HepG2 (cell line): Measurements from ENCODE around the gene ARHGEF40. TPM values are rescaled to one million over a fixed set of nuclear protein-coding genes. Genes with fewer than 3 reads are reported as not detected.

Experiments used
- CBFB ChIP-seq: sonication (generic); formaldehyde crosslinking; IDR thresholded peaks from 2 replicates; pipeline ENCODE4 v1.4.0; 2020; ENCODE audit warnings: missing genetic modification reagents
- ETV5 ChIP-seq: IDR thresholded peaks from 2 replicates; pipeline ENCODE4 v1.6.1; 2018; ENCODE audit warnings: missing biosample characterization, missing genetic modification reagents, inconsistent platforms, borderline replicate concordance
- MED1 ChIP-seq: sonication (generic); formaldehyde crosslinking; IDR thresholded peaks from 2 replicates; pipeline ENCODE4 v1.4.0; 2020; ENCODE audit warnings: missing genetic modification reagents
- MEIS2 ChIP-seq: sonication (generic); formaldehyde crosslinking; IDR thresholded peaks from 2 replicates; pipeline ENCODE4 v1.9.0; 2021; ENCODE audit warnings: mild to moderate bottlenecking, missing genetic modification reagents
- SATB2 ChIP-seq: sonication (generic); formaldehyde crosslinking; IDR thresholded peaks from 2 replicates; pipeline ENCODE4 v1.5.0; 2020; ENCODE audit warnings: missing genetic modification reagents
- SNAPC4 ChIP-seq: sonication (generic); formaldehyde crosslinking; IDR thresholded peaks from 2 replicates; pipeline ENCODE4 v1.4.0; 2020; ENCODE audit warnings: mild to moderate bottlenecking, missing genetic modification reagents
- ZBTB20 ChIP-seq: sonication (generic); formaldehyde crosslinking; IDR thresholded peaks from 2 replicates; pipeline ENCODE4 v1.8.1; 2023; ENCODE audit warnings: missing genetic modification reagents, low read depth, mild to moderate bottlenecking, borderline replicate concordance
- ZKSCAN5 ChIP-seq: sonication (generic); formaldehyde crosslinking; IDR thresholded peaks from 2 replicates; pipeline ENCODE4 v1.5.1; 2020; ENCODE audit warnings: mild to moderate bottlenecking, missing genetic modification reagents
- ZNF30 ChIP-seq: sonication (generic); formaldehyde crosslinking; IDR thresholded peaks from 2 replicates; pipeline ENCODE4 v1.5.0; 2020; ENCODE audit warnings: mild to moderate bottlenecking, missing genetic modification reagents
- ZNF484 ChIP-seq: sonication (generic); formaldehyde crosslinking; IDR thresholded peaks from 2 replicates; pipeline ENCODE4 v1.5.1; 2020; ENCODE audit warnings: mild to moderate bottlenecking, low read depth, missing genetic modification reagents, borderline replicate concordance
- polyA plus RNA-seq, 8 experiments: library from polyadenylated mRNA; depleted of rRNA in 3 of 8; stranded (reverse) in 7 of 8; unstranded in 1 of 8; fragments of >200 nt; fragmentation: Illumina TruSeq in 4 of 8; extraction: Trizol in 4 of 8; gene quantifications; 2 replicates each; pipeline versions ENCODE4 v1.2.1 to v1.2.3, GENCODE V29; 2011 to 2016; ENCODE audit warnings: low read depth in 4 of 8, missing spikeins in 1 of 8, mixed read lengths in 1 of 8; ENCODE audit not compliant: insufficient read depth in 1 of 8
- total RNA-seq, 5 experiments: library from RNA; depleted of rRNA; stranded (reverse); fragments of >200 nt; fragmentation: Illumina TruSeq; extraction: Trizol; gene quantifications; 2 replicates each; pipeline ENCODE4 v1.2.3, GENCODE V29; 2016; ENCODE audit warnings: low read depth in 1 of 5

ARHGEF40 gene
- total and polyA plus RNA-seq, 2 of the 13 experiments (the other 11 are each of a cell fraction or from before 2014, with no cell fraction given) = 28.1 to 78.1 TPM

DNA sequence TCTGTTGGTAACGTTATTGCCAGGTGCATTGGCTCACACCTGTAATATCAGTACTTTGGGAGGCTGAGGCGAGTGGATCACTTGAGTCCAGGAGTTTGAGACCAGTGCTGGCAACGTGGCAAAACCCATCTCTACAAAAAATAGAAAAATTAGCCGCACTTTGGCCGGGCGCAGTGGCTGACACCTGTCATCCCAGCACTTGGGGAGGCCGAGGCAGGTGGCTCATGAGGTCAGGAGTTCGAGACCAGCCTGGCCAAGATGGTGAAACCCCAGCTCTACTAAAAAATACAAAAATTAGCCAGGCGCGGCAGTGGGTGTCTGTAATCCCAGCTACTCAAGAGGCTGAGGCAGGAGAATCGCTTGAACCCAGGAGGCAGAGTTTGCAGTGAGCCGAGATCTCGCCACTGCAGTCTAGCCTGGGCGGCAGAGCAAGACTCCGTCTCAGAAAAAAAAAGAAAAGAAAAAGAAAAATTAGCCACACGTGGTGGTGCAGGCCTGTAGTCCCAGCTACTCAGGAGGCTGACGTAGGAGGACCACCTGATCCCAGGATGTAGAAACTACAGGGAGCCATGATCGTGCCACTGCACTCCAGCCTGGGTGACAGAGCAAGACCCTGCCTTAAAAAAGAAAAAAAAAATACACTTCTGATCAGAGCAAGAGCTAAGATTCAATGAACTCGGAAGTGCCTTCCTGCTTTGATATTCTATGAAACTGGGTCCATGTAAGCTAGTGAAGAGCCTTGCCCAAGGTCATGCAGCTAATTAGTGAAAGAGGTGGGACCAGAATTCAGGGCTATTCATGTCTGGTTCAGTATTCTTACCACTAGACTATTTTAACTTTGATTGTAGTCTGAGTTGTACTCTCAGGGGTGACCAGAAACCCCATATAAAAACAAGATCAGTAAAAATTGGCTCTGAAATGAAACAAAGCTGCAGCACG is 16.7 kb upstream of the ARHGEF40 start (continued):
- TF ChIP-seq ZNF484 (CRISPR knock-in tag) (no peak), ZNF30 (CRISPR knock-in tag) (no peak), CBFB (no peak), ZBTB20 (CRISPR knock-in tag) (no peak), ETV5 (CRISPR knock-in tag) (peak; percentile 25; the same call in 1 of the 2 replicates), SNAPC4 (CRISPR knock-in tag) (0 out of 2 replicates have a peak, but pooled peaks have one; percentile 5), MED1 (peak; percentile 24; the same call in 1 of the 2 replicates), MEIS2 (CRISPR knock-in tag) (no peak), SATB2 (CRISPR knock-in tag) (no peak), ZKSCAN5 (no peak)
